HepG2 (cell line): ENCODE data around the gene TNKS1BP1. TPM values are rescaled to one million over a fixed set of nuclear protein-coding genes. Genes with fewer than 3 reads are reported as not detected.
A peak's percentile ranks its signal among the peaks of the same experiment; 100 is the strongest.

Experiments used
- ARID5B ChIP-seq: IDR thresholded peaks from 2 replicates; pipeline ENCODE4 v1.4.0; 2020; ENCODE audit warnings: mild to moderate bottlenecking, missing genetic modification reagents
- FOXC1 ChIP-seq: sonication (generic); formaldehyde crosslinking; IDR thresholded peaks from 2 replicates; pipeline ENCODE4 v1.8.0; 2022; ENCODE audit warnings: mild to moderate bottlenecking, missing genetic modification reagents, borderline replicate concordance
- GATAD2A ChIP-seq: IDR thresholded peaks from 2 replicates; pipeline ENCODE4 v1.6.1; 2016
- KDM4B ChIP-seq: sonication (generic); formaldehyde crosslinking; IDR thresholded peaks from 2 replicates; pipeline ENCODE4 v1.4.0; 2020; ENCODE audit warnings: missing genetic modification reagents
- KLF16 ChIP-seq, 2 experiments: sonication (generic) in 1 of 2; formaldehyde crosslinking in 1 of 2; IDR thresholded peaks; 2 replicates each; pipeline versions ENCODE4 v1.6.1 to v1.8.0; 2016 to 2023; ENCODE audit warnings: missing genetic modification reagents in 2 of 2, missing compliant biosample characterization in 1 of 2
- MTA1 ChIP-seq: sonication (generic); formaldehyde crosslinking; IDR thresholded peaks from 2 replicates; pipeline ENCODE4 v1.4.0; 2020; ENCODE audit warnings: missing genetic modification reagents, mild to moderate bottlenecking, borderline replicate concordance
- MYC ChIP-seq: sonication (generic); formaldehyde crosslinking; IDR thresholded peaks from 2 replicates; pipeline ENCODE4 v1.9.0; 2021; ENCODE audit warnings: missing genetic modification reagents, borderline replicate concordance
- NR2F1 ChIP-seq, 2 experiments: fragments of 450-650 bp in 1 of 2; formaldehyde crosslinking in 1 of 2; IDR thresholded peaks; 2 replicates each; pipeline versions ENCODE4 v1.5.0 to v1.6.1; 2016 to 2020; ENCODE audit warnings: mild to moderate bottlenecking in 1 of 2, missing compliant biosample characterization in 1 of 2, missing genetic modification reagents in 1 of 2, moderate library complexity in 1 of 2
- SAP130 ChIP-seq: IDR thresholded peaks from 2 replicates; pipeline ENCODE4 v1.6.1; 2016; ENCODE audit warnings: low read depth
- SOX6 ChIP-seq, 2 experiments: fragments of 450-650 bp in 1 of 2; sonication (generic) in 1 of 2; formaldehyde crosslinking in 1 of 2; IDR thresholded peaks; 2 replicates each; pipeline versions ENCODE4 v1.4.0 to v1.6.1; 2017 to 2020; ENCODE audit warnings: antibody characterized with exemption in 1 of 2, mild to moderate bottlenecking in 1 of 2, missing genetic modification reagents in 1 of 2
- ZBTB43 ChIP-seq: sonication (generic); formaldehyde crosslinking; conservative IDR thresholded peaks from 2 replicates; pipeline ENCODE4 v1.4.0; 2020; ENCODE audit warnings: missing genetic modification reagents
- ZNF317 ChIP-seq: sonication (generic); formaldehyde crosslinking; IDR thresholded peaks from 2 replicates; pipeline ENCODE4 v1.5.0; 2020; ENCODE audit warnings: mild to moderate bottlenecking, missing genetic modification reagents
- ZNF598 ChIP-seq: sonication (generic); formaldehyde crosslinking; IDR thresholded peaks from 2 replicates; pipeline ENCODE4 v1.5.1; 2020; ENCODE audit warnings: mild to moderate bottlenecking, missing genetic modification reagents, borderline replicate concordance
- ZNF605 ChIP-seq: sonication (generic); formaldehyde crosslinking; IDR thresholded peaks from 2 replicates; pipeline ENCODE4 v1.8.0; 2022; ENCODE audit warnings: mild to moderate bottlenecking, missing genetic modification reagents
- polyA plus RNA-seq, 8 experiments: library from polyadenylated mRNA; depleted of rRNA in 3 of 8; stranded (reverse) in 7 of 8; unstranded in 1 of 8; fragments of >200 nt; fragmentation: Illumina TruSeq in 4 of 8; extraction: Trizol in 4 of 8; gene quantifications; 2 replicates each; pipeline versions ENCODE4 v1.2.1 to v1.2.3, GENCODE V29; 2011 to 2016; ENCODE audit warnings: low read depth in 4 of 8, missing spikeins in 1 of 8, mixed read lengths in 1 of 8; ENCODE audit not compliant: insufficient read depth in 1 of 8
- total RNA-seq, 5 experiments: library from RNA; depleted of rRNA; stranded (reverse); fragments of >200 nt; fragmentation: Illumina TruSeq; extraction: Trizol; gene quantifications; 2 replicates each; pipeline ENCODE4 v1.2.3, GENCODE V29; 2016; ENCODE audit warnings: low read depth in 1 of 5
- TF ChIP-seq, protein P1 (sequence below): sonication (generic); formaldehyde crosslinking; IDR thresholded peaks from 2 replicates; pipeline ENCODE4 v1.5.0; 2020; ENCODE audit warnings: mild to moderate bottlenecking, missing genetic modification reagents, borderline replicate concordance
- TF ChIP-seq, protein P2 (sequence below): sonication (generic); formaldehyde crosslinking; IDR thresholded peaks from 2 replicates; pipeline ENCODE4 v1.5.1; 2020; ENCODE audit warnings: mild to moderate bottlenecking, moderate library complexity, missing genetic modification reagents

Gene TNKS1BP1
- total and polyA plus RNA-seq, 2 of the 13 experiments (the other 11 are each of a cell fraction or from before 2014, with no cell fraction given): 13.7 to 15.0 TPM

DNA sequence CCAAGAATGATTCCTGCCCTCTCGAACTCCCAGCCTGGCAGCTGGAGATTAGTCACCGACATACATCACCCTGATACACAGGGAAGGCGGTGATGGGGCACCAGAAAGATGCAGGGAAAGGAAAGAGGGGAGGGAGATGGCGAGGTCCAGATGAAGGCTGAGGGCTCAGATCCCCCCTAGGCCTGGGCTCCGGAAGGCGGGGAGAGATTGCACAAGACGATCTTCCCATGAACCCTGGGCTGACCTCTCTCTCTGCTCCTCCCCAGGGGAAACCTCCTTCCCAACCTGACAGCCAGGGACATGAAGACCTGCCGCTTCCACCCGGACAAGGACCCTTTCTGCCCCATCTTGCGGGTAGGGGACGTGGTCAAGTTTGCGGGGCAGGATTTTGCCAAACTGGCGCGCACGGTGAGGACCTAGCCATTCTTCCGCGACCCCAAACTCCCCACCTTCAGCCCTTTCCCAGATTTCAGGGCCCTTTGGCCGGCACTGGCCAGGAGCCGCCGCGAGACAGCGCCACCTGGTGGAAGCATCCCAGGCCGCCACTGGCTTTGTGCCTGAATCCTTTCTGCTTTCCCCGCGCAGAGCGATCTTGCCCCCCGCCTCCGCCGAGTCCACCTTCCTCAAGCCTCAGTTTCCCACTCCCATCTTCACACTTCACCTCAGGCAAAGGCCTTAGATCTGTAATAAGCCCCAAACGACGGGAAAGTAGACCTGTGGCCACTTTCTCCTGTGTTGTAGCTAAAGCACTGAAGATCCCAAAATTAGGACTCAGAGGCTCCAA is 24.9 kb upstream of the TNKS1BP1 start (continued):
- TF ChIP-seq, protein P1, sequence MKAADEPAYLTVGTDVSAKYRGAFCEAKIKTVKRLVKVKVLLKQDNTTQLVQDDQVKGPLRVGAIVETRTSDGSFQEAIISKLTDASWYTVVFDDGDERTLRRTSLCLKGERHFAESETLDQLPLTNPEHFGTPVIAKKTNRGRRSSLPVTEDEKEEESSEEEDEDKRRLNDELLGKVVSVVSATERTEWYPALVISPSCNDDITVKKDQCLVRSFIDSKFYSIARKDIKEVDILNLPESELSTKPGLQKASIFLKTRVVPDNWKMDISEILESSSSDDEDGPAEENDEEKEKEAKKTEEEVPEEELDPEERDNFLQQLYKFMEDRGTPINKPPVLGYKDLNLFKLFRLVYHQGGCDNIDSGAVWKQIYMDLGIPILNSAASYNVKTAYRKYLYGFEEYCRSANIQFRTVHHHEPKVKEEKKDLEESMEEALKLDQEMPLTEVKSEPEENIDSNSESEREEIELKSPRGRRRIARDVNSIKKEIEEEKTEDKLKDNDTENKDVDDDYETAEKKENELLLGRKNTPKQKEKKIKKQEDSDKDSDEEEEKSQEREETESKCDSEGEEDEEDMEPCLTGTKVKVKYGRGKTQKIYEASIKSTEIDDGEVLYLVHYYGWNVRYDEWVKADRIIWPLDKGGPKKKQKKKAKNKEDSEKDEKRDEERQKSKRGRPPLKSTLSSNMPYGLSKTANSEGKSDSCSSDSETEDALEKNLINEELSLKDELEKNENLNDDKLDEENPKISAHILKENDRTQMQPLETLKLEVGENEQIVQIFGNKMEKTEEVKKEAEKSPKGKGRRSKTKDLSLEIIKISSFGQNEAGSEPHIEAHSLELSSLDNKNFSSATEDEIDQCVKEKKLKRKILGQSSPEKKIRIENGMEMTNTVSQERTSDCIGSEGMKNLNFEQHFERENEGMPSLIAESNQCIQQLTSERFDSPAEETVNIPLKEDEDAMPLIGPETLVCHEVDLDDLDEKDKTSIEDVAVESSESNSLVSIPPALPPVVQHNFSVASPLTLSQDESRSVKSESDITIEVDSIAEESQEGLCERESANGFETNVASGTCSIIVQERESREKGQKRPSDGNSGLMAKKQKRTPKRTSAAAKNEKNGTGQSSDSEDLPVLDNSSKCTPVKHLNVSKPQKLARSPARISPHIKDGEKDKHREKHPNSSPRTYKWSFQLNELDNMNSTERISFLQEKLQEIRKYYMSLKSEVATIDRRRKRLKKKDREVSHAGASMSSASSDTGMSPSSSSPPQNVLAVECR (CRISPR knock-in tag): peak; percentile 50; the same call in 1 of the 2 replicates
- TF ChIP-seq ZNF317 (no peak), KLF16 (CRISPR knock-in tag; IDR thresholded peaks at IDR 0.05) (0 out of 4 replicates have a peak, but pooled peaks of 1 of the 2 experiments have one; percentile 18), MTA1 (0 out of 2 replicates have a peak, but pooled peaks have one; percentile 25), SAP130 (CRISPR knock-in tag) (peak; percentile 29; the same call in 1 of the 2 replicates), KDM4B (CRISPR knock-in tag) (no peak), ZBTB43 (CRISPR knock-in tag) (no peak), ZNF605 (peak; percentile 59; the same call in 1 of the 2 replicates), FOXC1 (CRISPR knock-in tag) (peak; percentile 73; the same call in 1 of the 2 replicates), SOX6 (IDR thresholded peaks at IDR 0.05) (no peak), SOX6 (CRISPR knock-in tag; IDR thresholded peaks at IDR 0.05) (peak; percentile 50), MYC (CRISPR knock-in tag) (no peak), ARID5B (CRISPR knock-in tag) (peak; percentile 56), GATAD2A (CRISPR knock-in tag) (peak; percentile 23; the same call in 1 of the 2 replicates), NR2F1 (CRISPR knock-in tag; IDR thresholded peaks at IDR 0.05) (peak in 1 of 2 experiments; percentile 55; a peak in 1 of 4 replicates), ZNF598 (CRISPR knock-in tag) (peak; percentile 66; the same call in 1 of the 2 replicates)
- TF ChIP-seq, protein P2, sequence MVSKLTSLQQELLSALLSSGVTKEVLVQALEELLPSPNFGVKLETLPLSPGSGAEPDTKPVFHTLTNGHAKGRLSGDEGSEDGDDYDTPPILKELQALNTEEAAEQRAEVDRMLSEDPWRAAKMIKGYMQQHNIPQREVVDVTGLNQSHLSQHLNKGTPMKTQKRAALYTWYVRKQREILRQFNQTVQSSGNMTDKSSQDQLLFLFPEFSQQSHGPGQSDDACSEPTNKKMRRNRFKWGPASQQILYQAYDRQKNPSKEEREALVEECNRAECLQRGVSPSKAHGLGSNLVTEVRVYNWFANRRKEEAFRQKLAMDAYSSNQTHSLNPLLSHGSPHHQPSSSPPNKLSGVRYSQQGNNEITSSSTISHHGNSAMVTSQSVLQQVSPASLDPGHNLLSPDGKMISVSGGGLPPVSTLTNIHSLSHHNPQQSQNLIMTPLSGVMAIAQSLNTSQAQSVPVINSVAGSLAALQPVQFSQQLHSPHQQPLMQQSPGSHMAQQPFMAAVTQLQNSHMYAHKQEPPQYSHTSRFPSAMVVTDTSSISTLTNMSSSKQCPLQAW (CRISPR knock-in tag): peak; percentile 44; the same call in 1 of the 2 replicates
